Measurements from ENCODE around the gene PPM1L.

PPM1L gene

DNA sequence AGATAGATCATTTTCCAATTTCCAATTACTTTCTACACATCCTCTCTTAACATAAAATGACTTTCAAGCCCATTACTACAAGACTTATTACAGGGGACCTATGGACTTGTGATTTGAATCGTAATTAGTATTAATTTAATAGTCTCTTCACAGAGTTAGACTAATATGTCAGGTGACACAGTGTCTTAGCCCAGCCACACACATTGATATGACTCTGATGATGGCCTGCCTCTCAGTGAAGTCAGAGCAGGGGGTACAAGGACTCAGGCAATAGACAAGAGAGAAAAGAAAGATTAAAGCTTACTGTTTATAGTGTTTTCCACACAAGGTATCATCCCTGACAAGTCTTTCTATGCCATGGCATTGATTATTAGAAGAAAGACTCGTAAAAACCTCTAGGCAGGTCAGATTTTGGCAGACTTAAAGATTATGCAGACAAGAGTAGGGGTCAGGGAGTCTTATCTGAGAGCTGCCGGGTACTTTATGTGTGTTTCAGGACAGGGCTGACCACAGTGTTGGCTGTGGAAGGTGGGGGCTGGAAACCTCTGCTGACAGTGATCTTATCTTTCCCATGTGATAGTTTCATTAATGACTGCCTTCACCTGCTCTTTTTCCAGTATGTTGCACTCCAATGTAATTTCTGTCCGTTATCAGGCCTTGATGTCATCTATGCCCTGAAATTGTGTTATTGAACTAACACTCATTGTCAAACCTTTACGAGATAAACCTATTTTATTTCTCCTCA lies 299.0 kb downstream of the PPM1L start:
- H3K4me3 ChIP-seq (replicated peaks; ENCODE audit: insufficient read depth, low read length): no peak overlapping the region
- no peak overlapping the region for H3K27ac ChIP-seq (replicated peaks)
- TF ChIP-seq CTCF (IDR thresholded peaks at IDR 0.05; ENCODE audit: insufficient read depth, low read length) (no peak), GABPA (IDR thresholded peaks at IDR 0.05; ENCODE audit: low read depth) (no peak), REST (IDR thresholded peaks at IDR 0.05; ENCODE audit: insufficient replicate concordance, low read depth) (no peak), POLR2AphosphoS5 (IDR thresholded peaks at IDR 0.05; ENCODE audit: low read depth) (no peak), SPI1 (IDR thresholded peaks at IDR 0.05; ENCODE audit: borderline replicate concordance, low read depth) (no peak)
- DNase-seq (ENCODE audit: low read depth in 1 of 2, low spot score in 1 of 2): no peak
- no peaks in the 10 kb centered on the region for H3K27me3 ChIP-seq (ENCODE audit: insufficient read depth, poor library complexity, severe bottlenecking)

- no peak for DNase-seq (ENCODE audit: low read depth in 1 of 2, low spot score in 1 of 2)
- Histone ChIP-seq H3K27ac (replicated peaks) (no peak overlapping the region), H3K4me3 (replicated peaks; ENCODE audit: insufficient read depth, low read length) (no peak overlapping the region), H3K27me3 (ENCODE audit: insufficient read depth, poor library complexity, severe bottlenecking) (no peaks in the 10 kb centered on the region)
- TF ChIP-seq POLR2AphosphoS5 (IDR thresholded peaks at IDR 0.05; ENCODE audit: low read depth): no peak
- TF ChIP-seq CTCF (IDR thresholded peaks at IDR 0.05; ENCODE audit: insufficient read depth, low read length): no peak
- no peak for TF ChIP-seq GABPA (IDR thresholded peaks at IDR 0.05; ENCODE audit: low read depth)
- TF ChIP-seq REST (IDR thresholded peaks at IDR 0.05; ENCODE audit: insufficient replicate concordance, low read depth): no peak
- TF ChIP-seq SPI1 (IDR thresholded peaks at IDR 0.05; ENCODE audit: borderline replicate concordance, low read depth): no peak
Measured at GRCh38 chr3:161064413-161064812, 308.4 kb downstream of the PPM1L start.

GRCh38 chr3:161066930-161067329 lies 310.9 kb downstream of the PPM1L start:
- Histone ChIP-seq H3K27me3 (ENCODE audit: insufficient read depth, poor library complexity, severe bottlenecking) (no peaks in the 10 kb centered on the region), H3K4me3 (replicated peaks; ENCODE audit: insufficient read depth, low read length) (no peak overlapping the region), H3K27ac (replicated peaks) (peak overlapping the region; percentile 51)
- TF ChIP-seq POLR2AphosphoS5 (IDR thresholded peaks at IDR 0.05; ENCODE audit: low read depth): no peak
- TF ChIP-seq CTCF (IDR thresholded peaks at IDR 0.05; ENCODE audit: insufficient read depth, low read length): no peak
- no peak for TF ChIP-seq GABPA (IDR thresholded peaks at IDR 0.05; ENCODE audit: low read depth)
- TF ChIP-seq REST (IDR thresholded peaks at IDR 0.05; ENCODE audit: insufficient replicate concordance, low read depth): no peak
- no peak for TF ChIP-seq SPI1 (IDR thresholded peaks at IDR 0.05; ENCODE audit: borderline replicate concordance, low read depth)
- peak; percentile 63 to 78 for DNase-seq (ENCODE audit: low read depth in 1 of 2, low spot score in 1 of 2)
